Adipose tissue (tissue), 3 donors: ENCODE measurements around the gene ZNF718. TPM values are rescaled to one million over a fixed set of nuclear protein-coding genes. Genes with fewer than 3 reads are reported as not detected.
"Not testable (repeated sequence)": the region's sequence is repeated elsewhere in the genome, so short reads cannot be mapped to it uniquely, and the experiment has no call there.

Experiments used
- H3K27ac ChIP-seq: one replicate; pipeline ENCODE4 v1.5.1; 2013; ENCODE audit warnings: low read depth, low read length
- WGBS, 3 donors: extraction: QIAGEN DNeasy Blood & Tissue Kit; methylation state at CpG; one replicate each; pipeline ENCODE4 v1.1.7; 2013; 5-methylcytosine and 5-hydroxymethylcytosine counted together
- polyA plus RNA-seq, 3 donors: library from polyadenylated mRNA; stranded (reverse); fragments of 200-250 nt; gene quantifications; one replicate each; pipeline ENCODE4 v1.2.3, GENCODE V29; 2013
- donor health status: healthy with polysubstance abuse.
- donor health status: Bipolar disorder and iron deficiency.
- donor health status: healthy.

ZNF718 gene
- 1 to 10 TPM in 2 of 3 donors, under 1 TPM in 1; 0.72 to 2.5 (median 1.3) TPM for polyA plus RNA-seq

DNA sequence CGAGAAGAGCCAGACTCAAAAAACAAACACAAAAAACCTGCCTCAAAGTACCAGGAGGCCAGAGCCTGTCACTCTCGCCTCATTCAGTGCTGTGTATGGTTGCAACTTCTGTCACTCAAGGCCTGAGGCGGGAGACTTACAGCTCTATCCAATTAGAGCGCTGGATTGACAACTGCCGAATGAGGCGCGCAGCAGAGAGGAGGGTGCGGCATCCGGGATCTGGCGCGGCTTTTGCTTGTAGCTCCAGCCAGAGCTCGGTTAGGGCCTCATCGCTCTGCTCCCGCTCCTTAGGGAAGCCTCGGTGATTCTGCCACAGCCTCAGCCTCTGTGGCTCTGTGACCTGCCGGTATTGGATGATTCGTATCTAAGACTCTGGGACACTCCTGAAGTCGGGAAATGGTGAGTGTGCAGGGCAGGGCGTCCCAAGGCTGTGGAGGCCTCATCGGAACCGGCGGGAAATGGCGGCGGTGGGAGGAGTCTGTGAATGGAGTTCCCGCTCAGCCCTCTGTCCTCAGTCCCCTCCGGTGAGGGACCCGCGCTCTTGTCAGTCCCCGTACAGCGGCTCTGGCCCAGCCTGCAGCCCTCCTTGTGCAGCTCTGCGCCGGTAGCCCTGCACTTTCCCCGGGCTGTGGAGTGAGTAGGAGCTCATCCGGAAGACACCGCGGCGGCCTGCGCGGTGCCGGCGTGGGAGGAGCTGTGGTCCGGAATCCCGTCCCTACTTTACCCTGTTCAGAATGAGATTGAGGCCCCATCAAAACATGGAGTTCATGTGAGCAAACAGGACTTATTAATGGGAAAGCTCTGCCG lies at the start of gene ZNF718:
Gene ZNF718, plus strand, starts transcription at position 227 of the 807 bp plus-strand sequence. Its CDS starts 170 bp downstream, at position 397.
- 0 to 1% (median 0%) methylated on average over 44 of the region's 44 CpGs for WGBS, 3 donors
- peak within 1 kb of the TSS; percentile 14 for H3K27ac ChIP-seq

DNA sequence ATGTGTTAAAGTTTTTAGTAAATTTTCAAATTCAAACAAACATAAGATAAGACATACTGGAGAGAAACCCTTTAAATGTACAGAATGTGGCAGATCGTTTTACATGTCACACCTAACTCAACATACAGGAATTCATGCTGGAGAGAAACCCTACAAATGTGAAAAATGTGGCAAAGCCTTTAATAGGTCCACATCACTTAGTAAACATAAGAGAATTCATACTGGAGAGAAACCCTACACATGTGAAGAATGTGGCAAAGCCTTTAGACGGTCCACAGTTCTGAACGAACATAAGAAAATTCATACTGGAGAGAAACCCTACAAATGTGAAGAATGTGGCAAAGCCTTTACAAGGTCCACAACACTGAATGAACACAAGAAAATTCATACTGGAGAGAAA lies 38.4 kb upstream of the ZNF718 start:
- H3K27ac ChIP-seq = no peak overlapping the region
- 96 to 99% (median 96%) methylated on average over 3 of the region's 3 CpGs for WGBS, 3 donors

GRCh38 chr4:86559-87324 lies 37.6 kb upstream of the ZNF718 start:
- 98% methylated on average over 7 of the region's 7 CpGs for WGBS, 3 donors
- not testable (repeated sequence) for H3K27ac ChIP-seq

- whole genome bisulfite sequencing, 3 donors = 82 to 94% (median 92%) methylated on average over 1 of the region's 1 CpG
- no peak overlapping the region for H3K27ac ChIP-seq
Observed at GRCh38 chr4:98386-98785, 25.9 kb upstream of the ZNF718 start.

- WGBS, 3 donors = 75 to 86% (median 85%) methylated on average over 5 of the region's 5 CpGs
- no peak overlapping the region for H3K27ac ChIP-seq
Observed at GRCh38 chr4:99863-100262, 24.4 kb upstream of the ZNF718 start.

DNA sequence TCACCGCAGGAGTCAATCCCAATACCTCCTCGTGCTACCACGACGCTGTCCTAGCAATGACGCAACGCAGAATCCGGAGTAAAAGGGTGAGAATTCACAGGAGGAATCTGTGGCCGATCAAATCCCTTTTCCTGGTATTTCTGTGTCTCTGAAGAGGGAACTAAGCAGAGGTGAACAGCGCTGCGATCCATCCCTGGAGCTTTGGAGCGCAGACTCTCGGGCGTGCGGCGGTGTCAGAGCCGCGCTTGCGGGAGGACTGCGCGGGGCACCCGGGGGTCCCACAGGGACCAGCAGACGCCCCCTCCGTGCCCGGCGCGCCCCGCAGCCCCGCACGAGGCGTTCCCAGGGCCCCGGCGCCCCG lies 17.2 kb upstream of the ZNF718 start:
- H3K27ac ChIP-seq = no peak overlapping the region
- WGBS, 3 donors = 14 to 20% (median 16%) methylated on average over 29 to 33 of the region's 33 CpGs

DNA sequence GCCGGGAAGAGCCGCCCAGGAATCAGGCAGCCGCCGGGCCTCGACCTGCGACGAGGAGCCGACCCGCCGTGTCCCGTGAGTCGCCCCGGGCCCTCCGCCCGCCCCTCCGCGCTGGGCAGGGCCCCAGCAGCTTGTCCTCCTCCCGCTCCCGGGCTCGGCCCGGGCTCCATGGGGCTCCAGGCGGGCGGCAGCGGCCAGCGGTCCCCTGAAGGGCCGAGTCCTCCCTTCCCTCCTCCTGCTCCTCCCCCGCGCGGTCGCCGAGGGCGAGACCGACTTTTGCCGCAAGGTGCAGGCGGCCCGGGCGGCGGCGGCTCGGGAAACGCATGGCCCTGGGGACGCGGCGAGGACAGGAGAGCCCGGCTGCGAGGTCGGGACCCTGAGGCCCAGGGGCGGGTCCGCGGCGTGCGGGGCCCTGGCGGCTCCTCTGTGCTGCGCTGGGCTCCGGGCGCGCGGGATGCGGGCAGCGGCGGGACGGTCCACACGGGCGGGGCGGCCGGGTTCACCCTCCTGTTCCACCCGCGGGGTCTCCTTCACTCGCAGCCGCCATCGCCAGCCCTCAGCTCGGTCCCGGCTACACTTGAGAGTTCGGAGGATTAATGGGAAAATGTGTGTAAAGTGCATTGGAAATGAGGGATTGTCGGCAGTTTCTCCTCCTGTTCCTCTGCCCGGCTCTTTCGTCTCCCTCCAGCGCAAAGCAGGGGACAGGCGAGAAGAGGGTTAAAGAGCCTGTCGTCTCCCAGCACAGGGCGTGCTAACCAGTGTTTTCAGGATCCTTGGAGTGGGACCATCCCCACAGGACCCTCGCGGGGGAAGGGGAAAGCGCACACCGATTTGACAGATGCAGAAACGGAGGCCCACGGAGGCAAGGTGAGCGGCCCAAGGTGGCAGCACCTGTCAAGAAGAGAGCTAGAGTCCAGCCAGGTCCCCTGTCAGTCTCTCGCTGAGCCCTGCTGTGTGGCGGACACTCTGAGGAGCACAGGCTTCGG lies 16.6 kb upstream of the ZNF718 start:
- no peak overlapping the region for H3K27ac ChIP-seq
- 4 to 10% (median 9%) methylated on average over 59 to 91 of the region's 91 CpGs for WGBS, 3 donors

DNA sequence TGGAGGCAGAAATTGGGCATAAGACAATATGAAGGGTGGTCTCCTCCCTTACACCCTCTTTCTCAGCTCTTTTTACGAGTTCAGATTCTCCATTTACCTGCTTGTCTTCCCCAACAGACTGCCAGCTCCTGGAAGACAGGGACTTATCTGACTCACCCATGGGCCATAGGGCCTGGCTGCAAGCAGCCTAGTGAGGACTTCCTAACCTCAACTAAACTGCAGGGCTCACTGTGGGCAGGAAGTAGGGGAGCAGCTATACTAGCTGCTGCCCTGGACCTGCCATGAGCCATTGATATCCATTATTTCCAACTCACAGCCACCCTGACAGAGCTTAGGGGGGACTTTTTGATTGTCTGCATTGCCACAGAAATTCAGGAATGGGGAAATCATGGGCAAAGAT lies 11.5 kb upstream of the ZNF718 start:
- 58 to 77% (median 63%) methylated on average over 1 of the region's 1 CpG for WGBS, 3 donors
- no peak overlapping the region for H3K27ac ChIP-seq

GRCh38 chr4:113732-114131 lies 10.6 kb upstream of the ZNF718 start:
- H3K27ac ChIP-seq = no peak overlapping the region
- 86 to 94% (median 88%) methylated on average over 2 of the region's 2 CpGs for WGBS, 3 donors

- no peak overlapping the region for H3K27ac ChIP-seq
Observed at GRCh38 chr4:114149-114548, 10.2 kb upstream of the ZNF718 start.

GRCh38 chr4:116499-116898 lies 7.8 kb upstream of the ZNF718 start:
- H3K27ac ChIP-seq = no peak overlapping the region
- 86 to 97% (median 94%) methylated on average over 1 of the region's 1 CpG for WGBS, 3 donors

DNA sequence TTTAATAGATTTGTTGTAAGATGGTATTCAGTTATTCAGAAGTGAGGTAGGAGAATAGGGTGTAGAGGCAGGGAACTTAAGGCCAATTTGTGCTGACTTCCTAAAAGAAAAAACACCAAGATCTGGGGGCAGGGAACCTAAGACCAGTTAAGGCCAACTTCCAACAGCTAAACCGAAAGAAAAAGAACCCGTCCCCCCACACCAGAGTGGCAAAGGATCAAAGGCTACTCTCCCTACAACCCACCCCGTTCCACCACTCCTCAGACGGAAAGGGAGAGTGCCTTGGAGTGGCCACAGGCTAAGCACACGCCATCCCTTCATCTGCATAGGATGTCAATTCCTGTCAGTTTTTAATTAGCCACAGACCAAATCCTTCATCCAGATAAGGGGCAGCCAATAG lies 3.7 kb upstream of the ZNF718 start:
- H3K27ac ChIP-seq = no peak overlapping the region
- WGBS, 3 donors = 49 to 70% (median 62%) methylated on average over 5 of the region's 5 CpGs

- H3K27ac ChIP-seq = no peak overlapping the region
- WGBS, 3 donors = 46 to 77% (median 50%) methylated on average over 7 of the region's 7 CpGs
Observed at GRCh38 chr4:121408-122084, 2.8 kb upstream of the ZNF718 start.

- H3K27ac ChIP-seq = not testable (repeated sequence)
- 45 to 49% (median 45%) methylated on average over 10 of the region's 10 CpGs for WGBS, 3 donors
Observed at GRCh38 chr4:123922-124274, 403 bp upstream of the ZNF718 start.

DNA sequence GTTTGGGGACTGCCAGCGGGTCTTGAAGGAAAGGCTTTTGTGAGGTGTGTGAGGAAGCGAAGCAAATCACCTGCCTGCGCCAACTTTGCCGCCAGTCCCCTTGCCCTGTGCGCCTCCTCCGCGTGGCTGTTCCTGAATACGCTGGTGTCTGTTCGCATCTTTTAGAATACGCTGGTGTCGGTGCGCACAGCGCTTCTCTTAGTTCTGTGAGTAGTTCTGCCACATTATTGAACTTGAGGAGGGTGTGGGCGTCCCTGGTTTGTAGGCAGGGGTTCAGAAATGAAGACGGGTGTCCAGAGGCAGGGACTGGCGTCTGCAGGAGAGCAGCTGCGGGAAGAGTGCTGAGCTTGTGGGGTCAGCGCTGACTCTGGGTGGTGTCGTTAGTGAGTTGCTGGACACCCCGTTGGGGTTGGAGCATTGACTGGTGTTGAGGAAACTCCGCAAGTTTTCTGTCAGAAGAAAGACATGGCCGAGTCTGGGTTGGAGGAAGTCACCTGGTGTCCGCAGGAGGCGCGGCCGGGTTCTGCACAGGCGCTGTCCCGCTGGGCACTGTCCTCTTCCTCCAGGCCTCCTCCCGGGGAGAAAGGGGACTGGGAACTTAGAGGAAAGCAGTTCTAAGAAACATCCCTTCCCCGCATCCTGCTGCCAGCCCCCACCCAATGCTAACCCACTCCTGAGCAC lies 930 bp downstream of the ZNF718 start:
- 1 to 2% (median 1%) methylated on average over 30 of the region's 30 CpGs for WGBS, 3 donors
- peak overlapping the region; percentile 14 for H3K27ac ChIP-seq

GRCh38 chr4:125833-126232 lies 1.5 kb downstream of the ZNF718 start:
- H3K27ac ChIP-seq = no peak overlapping the region
- 44 to 59% (median 58%) methylated on average over 5 of the region's 5 CpGs for WGBS, 3 donors

DNA sequence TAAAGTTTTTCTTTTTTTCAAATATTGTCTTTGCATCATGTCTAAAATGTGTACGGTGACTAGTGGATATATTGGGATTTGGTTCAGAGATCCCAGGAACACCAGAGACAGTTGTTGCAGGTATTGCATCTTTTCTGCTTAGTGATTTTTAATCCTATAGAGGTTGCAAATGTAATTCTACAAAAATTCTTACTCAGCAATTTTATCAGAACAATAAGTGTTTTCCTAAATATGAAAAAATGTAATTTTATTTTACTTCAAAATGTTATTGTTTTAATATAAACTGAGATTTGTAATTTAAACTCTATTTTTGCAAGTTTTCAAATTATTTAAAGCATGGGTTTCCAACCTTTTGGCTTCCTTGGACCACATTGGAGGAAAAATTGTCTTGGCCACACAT lies 8.2 kb downstream of the ZNF718 start:
- no peak overlapping the region for H3K27ac ChIP-seq
- no CpG with 5 or more reads among the region's 1 CpG for WGBS, 3 donors

DNA sequence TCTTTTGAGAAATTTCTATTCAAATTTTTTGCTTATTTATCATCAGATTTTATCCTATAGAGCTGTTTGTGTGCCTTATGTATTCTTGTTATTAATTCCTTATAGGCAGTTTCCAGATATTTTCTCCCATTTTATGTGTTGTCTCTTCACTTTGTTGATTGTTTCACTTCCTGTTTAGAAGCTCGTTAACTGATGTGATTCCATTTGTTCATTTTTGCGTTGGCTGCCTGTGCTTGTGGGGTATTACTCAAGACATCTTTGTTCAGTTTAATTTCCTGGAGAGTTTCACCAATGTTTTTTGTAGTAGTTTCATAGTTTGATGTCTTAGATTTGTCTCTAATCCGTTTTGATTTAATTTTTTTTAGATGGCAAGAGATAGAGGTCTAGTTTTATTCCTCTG lies 14.6 kb downstream of the ZNF718 start:
- WGBS, 3 donors = 77 to 92% (median 85%) methylated on average over 3 of the region's 3 CpGs
- H3K27ac ChIP-seq = no peak overlapping the region
